HL-60 (cell line): ENCODE results near the gene EIF2B5.

Experiments
- DNase-seq, 2 experiments: peaks; one replicate each; pipeline ENCODE4 v3.0.0-alpha.2; 2010 to 2020; ENCODE audit warnings: low read depth in 1 of 2, low spot score in 1 of 2
- H3K27ac ChIP-seq: fragments of 250-450 bp; sonication (Bioruptor Pico); replicated peaks from 2 replicates; pipeline ENCODE4 v1.5.1; 2020; ENCODE audit warnings: mild to moderate bottlenecking, moderate library complexity
- H3K27me3 ChIP-seq: fragments of 250-450 bp; sonication (Bioruptor Pico); 2 replicates; pipeline ENCODE4 v1.5.1; 2021; ENCODE audit warnings: mild to moderate bottlenecking, moderate library complexity; ENCODE audit not compliant: insufficient read depth, poor library complexity, severe bottlenecking
- H3K4me3 ChIP-seq: replicated peaks from 2 replicates; pipeline ENCODE4 v1.5.1; 2011; ENCODE audit warnings: mild to moderate bottlenecking, control low read depth, low read length; ENCODE audit not compliant: insufficient read depth
- CTCF ChIP-seq: IDR thresholded peaks from one replicate; pipeline ENCODE4 v1.5.1; 2011; ENCODE audit warnings: low read length, control low read depth, inconsistent platforms; ENCODE audit not compliant: insufficient read depth
- GABPA ChIP-seq: IDR thresholded peaks from 2 replicates; pipeline ENCODE4 v1.6.1; 2012; ENCODE audit warnings: low read depth
- POLR2AphosphoS5 ChIP-seq: IDR thresholded peaks from 2 replicates; pipeline ENCODE4 v1.6.1; 2012; ENCODE audit warnings: low read depth
- REST ChIP-seq: IDR thresholded peaks from 2 replicates; pipeline ENCODE4 v1.6.1; 2012; ENCODE audit warnings: low read depth; ENCODE audit not compliant: insufficient replicate concordance
- SPI1 ChIP-seq: IDR thresholded peaks from 2 replicates; pipeline ENCODE4 v1.6.1; 2012; ENCODE audit warnings: low read depth, mild to moderate bottlenecking, borderline replicate concordance

Gene EIF2B5

GRCh38 chr3:184154885-184155643 lies 19.9 kb downstream of the EIF2B5 start, which contains the start of gene DVL3:
TSS of gene DVL3 (plus strand) at chr3:184155377. CDS start at chr3:184155636, 259 bp downstream.
- DNase-seq: peak in 1 of 2 experiments; percentile 21
- peak within 1 kb of the TSS; percentile 86 for H3K4me3 ChIP-seq
- TF ChIP-seq REST: no peak
- TF ChIP-seq POLR2AphosphoS5: no peak
- TF ChIP-seq SPI1: no peak
- H3K27ac ChIP-seq: 0 out of 2 replicates have a peak within 1 kb of the TSS, but pooled peaks have one; percentile 27
- no peaks in the 10 kb centered on the region for H3K27me3 ChIP-seq

- TF ChIP-seq REST (peak; percentile 58), GABPA (no peak)
- Histone ChIP-seq H3K27ac (0 out of 2 replicates have a peak overlapping the region, but pooled peaks have one; percentile 27), H3K4me3 (peak overlapping the region; percentile 86), H3K27me3 (no peaks in the 10 kb centered on the region)
- DNase-seq: peak in 1 of 2 experiments; percentile 25
These were observed 20.7 kb downstream of the EIF2B5 start for GRCh38 chr3:184155644-184156521.

- TF ChIP-seq POLR2AphosphoS5: no peak
- TF ChIP-seq CTCF: no peak
- no peak for TF ChIP-seq GABPA
- no peak for TF ChIP-seq SPI1
- TF ChIP-seq REST: no peak
- H3K4me3 ChIP-seq: peak overlapping the region; percentile 86
- H3K27me3 ChIP-seq: no peaks in the 10 kb centered on the region
- DNase-seq: no peak
- no peak overlapping the region for H3K27ac ChIP-seq
These were observed 21.4 kb downstream of the EIF2B5 start for GRCh38 chr3:184156522-184156955.
